Measurements from ENCODE around the gene CLPTM1L.
"Not testable (repeated sequence)": the region's sequence is repeated elsewhere in the genome, so short reads cannot be mapped to it uniquely, and the experiment has no call there.

Gene CLPTM1L

DNA sequence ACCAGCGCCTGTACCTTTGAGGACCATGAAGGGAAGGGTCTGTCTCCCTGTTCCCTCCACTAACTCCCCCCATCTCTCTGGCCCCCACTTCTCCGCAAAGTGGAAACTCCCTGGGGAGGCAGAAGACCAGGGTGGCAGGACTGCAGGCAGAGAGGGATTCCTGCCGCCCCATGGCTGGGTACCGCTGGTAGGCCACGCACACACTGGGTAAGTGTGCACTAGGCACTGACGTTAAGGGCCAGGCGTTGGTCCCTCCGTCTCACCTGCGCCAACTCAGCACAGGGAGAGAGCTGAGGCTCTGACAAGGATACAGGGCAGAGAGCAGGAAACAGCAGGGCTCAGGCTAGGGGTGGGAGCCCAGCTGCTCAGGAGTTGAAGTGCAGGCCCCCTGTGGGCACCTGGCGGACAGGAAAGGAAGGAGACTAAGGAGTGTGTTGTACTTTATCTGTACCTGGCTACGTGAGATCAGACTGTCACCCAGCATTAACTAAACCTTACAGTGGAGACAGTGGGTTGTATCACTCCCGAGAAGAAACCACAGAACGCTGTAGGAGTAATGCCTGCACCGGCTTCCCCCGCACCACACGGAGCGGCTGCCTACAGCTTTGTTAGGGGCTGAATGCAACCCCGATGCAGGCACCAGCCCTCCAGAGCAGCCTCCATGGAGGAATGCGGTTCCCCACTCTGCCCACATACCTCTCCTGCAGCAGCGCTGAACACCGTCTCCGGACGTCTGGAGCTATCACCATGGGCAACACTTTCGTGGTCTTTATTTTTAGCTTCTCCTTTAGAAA lies 34.2 kb upstream of the CLPTM1L start:
- TF ChIP-seq, protein P1, sequence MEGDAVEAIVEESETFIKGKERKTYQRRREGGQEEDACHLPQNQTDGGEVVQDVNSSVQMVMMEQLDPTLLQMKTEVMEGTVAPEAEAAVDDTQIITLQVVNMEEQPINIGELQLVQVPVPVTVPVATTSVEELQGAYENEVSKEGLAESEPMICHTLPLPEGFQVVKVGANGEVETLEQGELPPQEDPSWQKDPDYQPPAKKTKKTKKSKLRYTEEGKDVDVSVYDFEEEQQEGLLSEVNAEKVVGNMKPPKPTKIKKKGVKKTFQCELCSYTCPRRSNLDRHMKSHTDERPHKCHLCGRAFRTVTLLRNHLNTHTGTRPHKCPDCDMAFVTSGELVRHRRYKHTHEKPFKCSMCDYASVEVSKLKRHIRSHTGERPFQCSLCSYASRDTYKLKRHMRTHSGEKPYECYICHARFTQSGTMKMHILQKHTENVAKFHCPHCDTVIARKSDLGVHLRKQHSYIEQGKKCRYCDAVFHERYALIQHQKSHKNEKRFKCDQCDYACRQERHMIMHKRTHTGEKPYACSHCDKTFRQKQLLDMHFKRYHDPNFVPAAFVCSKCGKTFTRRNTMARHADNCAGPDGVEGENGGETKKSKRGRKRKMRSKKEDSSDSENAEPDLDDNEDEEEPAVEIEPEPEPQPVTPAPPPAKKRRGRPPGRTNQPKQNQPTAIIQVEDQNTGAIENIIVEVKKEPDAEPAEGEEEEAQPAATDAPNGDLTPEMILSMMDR (conservative IDR thresholded peaks at IDR 0.05) = no peak
- no peak overlapping the region for H3K27ac ChIP-seq

DNA sequence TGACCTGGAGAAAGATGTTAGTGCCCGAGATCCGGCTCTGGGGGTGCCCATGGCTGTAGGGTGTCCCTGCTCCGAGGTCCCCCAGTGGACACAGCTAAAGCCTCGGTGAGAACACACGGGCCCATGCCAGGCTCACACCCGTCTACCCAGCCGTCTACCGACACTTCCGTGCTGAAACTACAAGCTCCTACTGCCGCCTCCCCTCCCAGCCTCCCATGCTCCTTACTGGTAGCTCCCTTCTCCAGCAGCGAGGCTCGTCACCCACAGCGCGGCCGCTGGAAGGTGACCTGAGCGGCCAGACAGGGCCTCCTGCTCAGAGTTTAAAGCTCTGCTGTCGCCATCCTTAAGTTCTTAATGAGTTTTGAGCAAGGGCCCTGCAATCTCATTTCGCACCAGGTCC lies 33.2 kb upstream of the CLPTM1L start:
- TF ChIP-seq, protein P1 (conservative IDR thresholded peaks at IDR 0.05) = no peak
- H3K27ac ChIP-seq = no peak overlapping the region

DNA sequence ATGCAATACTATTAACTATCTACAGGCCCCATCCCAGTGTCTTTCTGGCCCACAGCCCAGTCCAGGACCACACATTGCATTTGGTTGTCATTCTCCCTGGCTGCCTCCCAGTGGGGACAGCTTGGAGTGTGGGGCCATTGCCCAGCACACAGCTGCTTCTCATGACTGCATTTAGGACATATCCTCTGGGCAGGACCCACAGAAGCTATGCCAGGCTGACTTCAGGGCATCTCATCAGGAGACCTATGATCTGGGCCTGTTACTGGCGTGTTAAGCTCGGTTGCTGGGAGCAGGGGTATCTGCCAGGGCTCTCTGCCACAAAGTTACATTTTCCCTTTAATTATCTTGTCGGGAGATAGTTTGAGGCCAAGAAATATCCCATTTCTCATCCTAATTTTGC lies 32.1 kb upstream of the CLPTM1L start:
- no peak overlapping the region for H3K27ac ChIP-seq
- TF ChIP-seq, protein P1 (conservative IDR thresholded peaks at IDR 0.05) = no peak

DNA sequence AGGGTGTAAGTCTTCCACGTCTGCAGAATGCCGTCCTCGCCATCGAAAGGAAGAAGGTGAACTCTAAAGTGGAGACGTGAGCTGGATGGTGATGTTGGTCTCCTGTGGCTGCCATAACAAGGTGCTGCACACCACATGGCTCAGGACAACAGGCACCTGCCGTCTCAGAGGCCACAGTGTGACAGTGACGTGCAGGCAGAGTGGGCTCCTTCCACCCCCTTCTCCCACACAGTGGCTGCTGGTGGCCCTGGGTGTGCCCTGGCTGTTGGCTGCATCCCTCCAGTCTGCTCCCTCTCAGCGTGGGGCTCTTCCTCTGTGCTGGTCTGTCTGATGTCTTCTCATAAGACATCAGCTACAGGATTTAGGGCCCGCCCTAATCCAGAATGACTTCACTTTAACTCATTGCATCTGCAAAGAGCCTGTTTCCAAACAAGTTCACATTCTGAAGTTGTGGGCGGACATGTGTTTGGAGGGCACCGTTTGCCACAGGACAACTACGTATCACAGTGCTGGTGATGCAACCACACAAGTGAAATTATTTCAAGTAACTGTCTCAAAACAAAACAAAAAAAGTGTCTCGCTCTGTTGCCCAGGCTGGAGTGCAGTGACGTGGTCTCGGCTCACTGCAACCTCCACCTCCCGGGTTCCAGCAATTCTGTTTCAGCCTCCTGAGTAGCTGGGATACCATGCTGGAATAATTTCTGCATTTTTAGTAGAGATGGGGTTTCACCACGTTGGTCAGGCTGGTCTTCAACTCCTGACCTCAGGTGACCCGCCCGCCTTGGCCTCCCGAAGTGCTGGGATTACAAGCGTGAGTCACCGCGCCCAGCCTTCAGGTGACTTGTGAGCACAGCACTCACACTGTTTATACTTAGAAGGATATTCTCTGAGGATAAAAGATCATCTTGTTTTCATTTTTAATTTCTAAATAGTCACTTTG lies 31.2 kb upstream of the CLPTM1L start:
- H3K27ac ChIP-seq = no peak overlapping the region
- TF ChIP-seq, protein P1 (conservative IDR thresholded peaks at IDR 0.05) = no peak

DNA sequence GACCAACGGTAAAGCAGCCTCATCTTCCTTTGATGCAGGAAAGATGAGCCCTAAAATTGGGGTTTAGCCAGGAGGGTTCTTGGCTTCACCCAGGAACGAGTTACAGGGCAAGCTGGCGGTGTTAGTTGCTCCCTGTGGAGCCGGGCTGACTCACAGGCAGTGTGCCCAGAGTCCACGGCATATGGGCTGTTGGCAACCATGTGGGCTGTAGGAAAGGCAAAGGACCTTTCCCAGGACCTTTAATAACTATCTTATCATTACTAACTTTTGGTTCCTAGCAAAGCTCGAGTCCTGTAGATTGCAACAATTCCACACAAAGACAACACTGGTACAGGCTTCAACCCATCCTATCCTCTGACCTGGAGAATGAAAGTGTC lies 29.8 kb upstream of the CLPTM1L start:
- H3K27ac ChIP-seq = no peak overlapping the region
- TF ChIP-seq, protein P1 (conservative IDR thresholded peaks at IDR 0.05) = no peak

DNA sequence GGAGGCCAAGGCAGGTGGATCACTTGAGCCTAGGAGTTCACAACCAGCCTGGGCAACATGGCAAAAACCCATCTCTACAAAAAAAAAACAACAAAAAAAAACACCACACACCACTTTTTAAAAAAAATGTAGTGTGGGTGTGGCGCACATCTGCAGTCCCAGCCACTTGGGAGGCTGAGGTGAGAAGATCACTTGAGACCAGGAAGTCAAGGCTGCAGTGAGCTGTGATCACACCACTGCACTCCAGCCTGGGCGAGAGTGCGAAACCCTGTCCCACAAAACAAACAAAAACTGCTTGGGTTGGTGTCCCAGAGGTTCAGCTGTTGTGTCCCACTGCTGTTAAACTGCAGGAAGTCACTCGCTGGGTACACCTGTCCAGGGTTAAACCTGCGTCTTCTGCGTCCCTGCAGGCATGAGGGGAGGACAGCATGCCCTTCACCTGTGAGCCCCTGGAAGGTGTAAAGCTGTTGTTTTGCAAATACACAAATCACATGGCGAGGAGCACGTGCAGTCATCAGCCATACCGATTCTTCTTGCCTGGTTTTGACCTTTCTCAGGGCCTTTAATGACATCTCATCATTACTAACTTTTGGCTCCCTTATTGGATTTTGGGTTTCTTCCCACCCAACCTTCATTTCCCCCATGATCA lies 29.3 kb upstream of the CLPTM1L start:
- H3K27ac ChIP-seq = no peak overlapping the region
- TF ChIP-seq, protein P1 (conservative IDR thresholded peaks at IDR 0.05) = no peak

DNA sequence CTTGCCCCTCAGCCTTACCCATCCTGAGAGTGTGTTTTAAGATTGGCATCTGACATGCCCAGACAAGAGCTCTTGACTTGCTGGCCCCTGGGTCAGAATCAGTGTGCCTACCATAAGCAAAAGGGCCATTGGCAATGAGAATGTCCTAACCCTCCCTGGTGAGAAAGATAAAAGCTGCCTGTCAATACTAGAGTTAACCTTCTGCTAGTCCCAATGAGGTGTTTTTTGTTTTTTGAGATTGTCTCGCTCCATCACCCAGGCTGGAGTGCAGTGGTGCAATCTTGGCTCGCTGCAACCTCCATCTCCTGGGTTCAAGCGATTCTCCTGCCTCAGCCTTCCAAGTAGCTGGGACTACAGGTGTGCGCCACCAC lies 27.1 kb upstream of the CLPTM1L start:
- H3K27ac ChIP-seq = not testable (repeated sequence)

Measured in VCaP (cell line).